H1 (cell line): ENCODE data around the gene PALM. TPM values are rescaled to one million over a fixed set of nuclear protein-coding genes. Genes with fewer than 3 reads are reported as not detected.

Experiments
- CTCF ChIA-PET: fragments of 300-600 bp; sonication (Branson Sonifier 250); formaldehyde crosslinking; loops from one replicate; lab custom pipeline; 2021; ENCODE audit not compliant: partially characterized antibody; lab: Charles Lee
- POLR2A ChIA-PET: fragments of 300-600 bp; sonication (Branson Sonifier 250); formaldehyde crosslinking; loops from one replicate; lab custom pipeline; 2021; ENCODE audit warnings: inconsistent platforms; ENCODE audit not compliant: partially characterized antibody; lab: Charles Lee
- DNase-seq, 2 experiments: peaks; one replicate each; pipeline versions ENCODE4 v3.0.0 to v3.0.0-alpha.2; 2010 to 2022; ENCODE audit warnings: low spot score in 2 of 2, low read depth in 1 of 2, mixed read lengths in 1 of 2
- FAIRE-seq: peaks from 2 replicates; lab custom pipeline; 2011; peaks lifted over from hg19 to GRCh38; lab: Jason Lieb, UNC
- H2AFZ ChIP-seq: 2 replicates; pipeline ENCODE4 v1.8.1; 2012; ENCODE audit warnings: low read length, inconsistent platforms
- H2AK5ac ChIP-seq: 2 replicates; pipeline ENCODE4 v1.6.1; 2013; ENCODE audit warnings: low read depth, low read length
- H2BK120ac ChIP-seq: replicated peaks from 2 replicates; pipeline ENCODE3; 2013; ENCODE audit warnings: low read depth, low read length, inconsistent platforms
- H2BK12ac ChIP-seq: 2 replicates; pipeline ENCODE4 v1.6.1; 2013; ENCODE audit warnings: low read depth, low read length
- H2BK15ac ChIP-seq: 2 replicates; pipeline ENCODE4 v1.6.1; 2013; ENCODE audit warnings: low read length
- H2BK20ac ChIP-seq: 2 replicates; pipeline ENCODE4 v1.6.1; 2013; ENCODE audit warnings: low read length
- H2BK5ac ChIP-seq: 2 replicates; pipeline ENCODE4 v1.6.1; 2013; ENCODE audit warnings: low read depth, low read length
- H3K14ac ChIP-seq: 2 replicates; pipeline ENCODE4 v1.6.1; 2013; ENCODE audit warnings: inconsistent platforms; ENCODE audit not compliant: insufficient read length
- H3K18ac ChIP-seq: 2 replicates; pipeline ENCODE4 v1.6.1; 2013; ENCODE audit warnings: low read length; ENCODE audit errors: extremely low read depth
- H3K23ac ChIP-seq: 2 replicates; pipeline ENCODE4 v1.6.1; 2013; ENCODE audit warnings: inconsistent platforms; ENCODE audit not compliant: insufficient read length
- H3K23me2 ChIP-seq: 2 replicates; pipeline ENCODE4 v1.6.1; 2013; ENCODE audit warnings: low read depth, low read length
- H3K27ac ChIP-seq: 2 replicates; pipeline ENCODE4 v1.6.1; 2011; ENCODE audit warnings: low read depth, low read length, inconsistent platforms
- H3K27me3 ChIP-seq, 4 experiments: replicated peaks in 1 of 4; 1 replicate in 1 of 4; 2 replicates in 3 of 4; pipeline versions ENCODE4 v1.6.1 to v1.8.1; 2011 to 2013; ENCODE audit warnings: low read length in 3 of 4, mild to moderate bottlenecking in 3 of 4, inconsistent platforms in 2 of 4, mixed read lengths in 2 of 4, moderate library complexity in 1 of 4; ENCODE audit not compliant: control insufficient read depth in 3 of 4, insufficient read depth in 3 of 4; ENCODE audit errors: extremely low read depth in 1 of 4
- H3K36me3 ChIP-seq, 4 experiments: 2 replicates each; pipeline versions ENCODE4 v1.6.1 to v1.8.1; 2011 to 2013; ENCODE audit warnings: mild to moderate bottlenecking in 4 of 4, low read length in 3 of 4, moderate library complexity in 2 of 4, control low read depth in 1 of 4, inconsistent platforms in 1 of 4; ENCODE audit not compliant: insufficient read depth in 4 of 4, control insufficient read depth in 2 of 4
- H3K4ac ChIP-seq: replicated peaks from 2 replicates; pipeline ENCODE3; 2013; ENCODE audit warnings: low read length, low read depth, mixed read lengths, inconsistent platforms; ENCODE audit not compliant: insufficient read length
- H3K4me1 ChIP-seq, 4 experiments: replicated peaks in 1 of 4; 1 replicate in 1 of 4; 2 replicates in 3 of 4; pipeline versions ENCODE4 v1.6.1 to v1.8.1; 2011 to 2013; ENCODE audit warnings: low read length in 3 of 4, inconsistent platforms in 2 of 4, mixed read lengths in 1 of 4; ENCODE audit not compliant: insufficient read depth in 4 of 4, control insufficient read depth in 3 of 4
- H3K4me2 ChIP-seq, 2 experiments: 2 replicates each; pipeline versions ENCODE4 v1.6.1 to v1.8.1; 2011 to 2013; ENCODE audit warnings: low read depth in 2 of 2, low read length in 2 of 2, control low read depth in 1 of 2, inconsistent platforms in 1 of 2, mild to moderate bottlenecking in 1 of 2; ENCODE audit not compliant: insufficient read depth in 1 of 2
- H3K4me3 ChIP-seq, 4 experiments: fragments of 200-600, 300-600 bp in 1 of 4; sonication (generic), shearing (Covaris generic), sonication (Bioruptor Twin) in 1 of 4; 2 replicates each; pipeline versions ENCODE4 v1.5.1 to v1.8.1; 2011 to 2016; ENCODE audit warnings: low read length in 4 of 4, low read depth in 3 of 4, control low read depth in 2 of 4, inconsistent platforms in 2 of 4, mild to moderate bottlenecking in 2 of 4, mixed read lengths in 1 of 4, moderate library complexity in 1 of 4; ENCODE audit not compliant: insufficient read depth in 2 of 4; ENCODE audit errors: extremely low read depth in 1 of 4
- H3K56ac ChIP-seq: replicated peaks from 2 replicates; pipeline ENCODE3; 2013; ENCODE audit warnings: low read depth, mild to moderate bottlenecking, mixed read lengths, low read length, inconsistent platforms; ENCODE audit not compliant: insufficient read length
- H3K79me1 ChIP-seq: 2 replicates; pipeline ENCODE4 v1.6.1; 2013; ENCODE audit warnings: low read depth, low read length, control low read depth
- H3K79me2 ChIP-seq, 2 experiments: 2 replicates each; pipeline versions ENCODE4 v1.6.1 to v1.8.1; 2012 to 2013; ENCODE audit warnings: low read length in 2 of 2, mild to moderate bottlenecking in 2 of 2, inconsistent platforms in 1 of 2; ENCODE audit not compliant: insufficient read depth in 2 of 2, control insufficient read depth in 1 of 2
- H3K9ac ChIP-seq, 4 experiments: replicated peaks in 1 of 4; 1 replicate in 1 of 4; 2 replicates in 3 of 4; pipeline versions ENCODE4 v1.6.1 to v1.8.1; 2011 to 2013; ENCODE audit warnings: low read depth in 3 of 4, low read length in 3 of 4, control low read depth in 2 of 4, mild to moderate bottlenecking in 2 of 4, moderate library complexity in 2 of 4, inconsistent platforms in 1 of 4; ENCODE audit errors: extremely low read depth in 1 of 4
- H3K9me3 ChIP-seq, 2 experiments: 2 replicates each; pipeline versions ENCODE4 v1.6.1 to v1.8.1; 2012 to 2013; ENCODE audit warnings: mild to moderate bottlenecking in 2 of 2, moderate library complexity in 2 of 2, control low read depth in 1 of 2, inconsistent platforms in 1 of 2, low read depth in 1 of 2, low read length in 1 of 2, mixed read lengths in 1 of 2; ENCODE audit not compliant: insufficient read depth in 2 of 2
- H4K20me1 ChIP-seq, 2 experiments: replicated peaks in 1 of 2; 2 replicates each; pipeline versions ENCODE3 to v1.8.1; 2011 to 2013; ENCODE audit warnings: inconsistent platforms in 2 of 2, low read length in 2 of 2, mild to moderate bottlenecking in 1 of 2; ENCODE audit not compliant: insufficient read depth in 2 of 2, control insufficient read depth in 1 of 2
- H4K5ac ChIP-seq: 2 replicates; pipeline ENCODE4 v1.6.1; 2013; ENCODE audit warnings: low read length, low read depth, mixed read lengths, inconsistent platforms; ENCODE audit not compliant: insufficient read length
- H4K8ac ChIP-seq: 2 replicates; pipeline ENCODE4 v1.8.0; 2013; ENCODE audit warnings: mild to moderate bottlenecking, moderate library complexity, low read length, inconsistent platforms; ENCODE audit not compliant: insufficient read depth; ENCODE audit errors: extremely low read depth
- H4K91ac ChIP-seq: replicated peaks from 2 replicates; pipeline ENCODE3; 2013; ENCODE audit warnings: low read length, mixed read lengths, inconsistent platforms; ENCODE audit not compliant: insufficient read length
- WGBS, 2 experiments: shearing (Covaris generic) in 1 of 2; methylation state at CpG; one replicate each; pipeline versions ENCODE4 v1.1.6 to v1.1.7; 2013 to 2015; ENCODE audit warnings: low lambda C conversion rate in 2 of 2, mixed read lengths in 2 of 2, inconsistent platforms in 1 of 2, low coverage in 1 of 2, missing lambda C conversion rate in 1 of 2; ENCODE audit not compliant: insufficient replicate concordance in 2 of 2, insufficient coverage in 1 of 2, insufficient read length in 1 of 2; ENCODE audit errors: extremely low coverage in 1 of 2, missing lambda C conversion rate in 1 of 2; 5-methylcytosine and 5-hydroxymethylcytosine counted together
- polyA plus RNA-seq, 7 experiments: library from polyadenylated mRNA; depleted of rRNA in 3 of 7; stranded (reverse) in 5 of 7; unstranded in 2 of 7; fragments of >200 nt in 5 of 7; fragments of 200-250 nt in 2 of 7; gene quantifications; 1 replicate in 5 of 7; 2 replicates in 1 of 7; 4 replicates in 1 of 7; pipeline versions ENCODE4 v1.2.1 to v1.2.3, GENCODE V29; 2011 to 2013; ENCODE audit warnings: missing spikeins in 2 of 7, mixed read lengths in 2 of 7
- total RNA-seq: library from RNA; stranded (reverse); fragmentation: NEBNext Ultra II Directional; extraction: Animal tissue kit (Norgen Biotek cat#: 25700); gene quantifications from 2 replicates; pipeline ENCODE4 v1.2.1, GENCODE V29; 2021

The PALM gene
- total and polyA plus RNA-seq, 2 of the 8 experiments (the other 6 are each of a cell fraction or from before 2014, with no cell fraction given): 5.7 to 16.5 TPM

- Histone ChIP-seq H3K36me3 (no peaks in the 10 kb centered on the region; a peak in 1 of 8 replicates), H3K4me3 (peak within 1 kb of the TSS; percentile 76 to 99 (median 78)), H3K14ac (no peak within 1 kb of the TSS), H2BK5ac (peak within 1 kb of the TSS; percentile 61; the same call in 1 of the 2 replicates), H3K79me2 (peaks cover 45 to 48% of the 10 kb centered on the region in 2 experiments), H4K91ac (peak within 1 kb of the TSS; percentile 55), H2AFZ (peak within 1 kb of the TSS; percentile 1; the same call in 1 of the 2 replicates), H2AK5ac (peak within 1 kb of the TSS; percentile 60; the same call in 1 of the 2 replicates), H3K4me1 (peaks cover 0 to 14% (median 6%) of the 10 kb centered on the region in 4 experiments; a peak in 5 of 7 replicates), H2BK15ac (peak within 1 kb of the TSS; percentile 19; the same call in 1 of the 2 replicates), H2BK120ac (no peak within 1 kb of the TSS), H4K5ac (no peak within 1 kb of the TSS), H3K79me1 (no peaks in the 10 kb centered on the region; the same call in 1 of the 2 replicates), H3K27ac (peak within 1 kb of the TSS; percentile 55), H4K20me1 (peaks cover 29 to 30% of the 10 kb centered on the region in 2 experiments), H2BK20ac (no peak within 1 kb of the TSS), H3K56ac (no peak within 1 kb of the TSS), H3K4me2 (peak within 1 kb of the TSS; percentile 80 to 93), H3K23me2 (peaks cover 3% of the 10 kb centered on the region; the same call in 1 of the 2 replicates), H3K9ac (peak within 1 kb of the TSS; percentile 59 to 85 (median 78)), H3K4ac (peak within 1 kb of the TSS; percentile 78), H2BK12ac (0 out of 2 replicates have a peak within 1 kb of the TSS, but pooled peaks have one; percentile 1), H4K8ac (peak within 1 kb of the TSS; percentile 93), H3K23ac (no peak within 1 kb of the TSS), H3K9me3 (peaks cover 5 to 6% of the 10 kb centered on the region in 2 experiments; a peak in 2 of 4 replicates), H3K27me3 (peaks cover 0 to 6% (median 2%) of the 10 kb centered on the region in 4 experiments; a peak in 1 of 7 replicates), H3K18ac (peak within 1 kb of the TSS; percentile 71)
- FAIRE-seq (no peak), DNase-seq (peak; percentile 53 to 88)
- CTCF ChIA-PET: interaction anchor here (0.7 to 1.2 kb wide), 5 partner anchors 45 to 78 kb away, joined by 3 to 5 read pairs (median 3); partner anchors contain the start of gene PALM
- 11% methylated on average over 63 of the region's 97 CpGs; no CpG with 5 or more reads in 1 of the 2 experiments for WGBS, 2 experiments
- POLR2A ChIA-PET: interaction anchor here (0.6 to 1.6 kb wide), 14 partner anchors 11 to 719 kb away, joined by 3 to 10 read pairs (median 3); no protein-coding TSS in a partner anchor
Measured at GRCh38 chr19:662962-663681, 45.6 kb upstream of the PALM start, which contains the start of gene RNF126. RNF126 (minus strand) TSS chr19:663214; CDS start chr19:663121, 93 bp downstream.
